CD4-positive, alpha-beta T cell treated with Interleukin-10 for 1 hour (primary cell): ENCODE results near the gene CHD9.
"Not testable (repeated sequence)": the region's sequence is repeated elsewhere in the genome, so short reads cannot be mapped to it uniquely, and the experiment has no call there.

ENCODE experiments used
- DNase-seq: peaks from one replicate; pipeline ENCODE4 v3.0.0-alpha.2; 2020

CHD9 gene

GRCh38 chr16:53054670-53055485 is at the start of gene CHD9:
CHD9 (plus strand) TSS chr16:53054991; CDS start chr16:53156090, 101,099 bp downstream.
- DNase-seq, result peak; percentile 77

- DNase-seq, result no peak
Measured at GRCh38 chr16:53007095-53007494, 47.7 kb upstream of the CHD9 start.

GRCh38 chr16:53014287-53014686 is 40.5 kb upstream of the CHD9 start:
- no peak for DNase-seq

- no peak for DNase-seq
Measured at GRCh38 chr16:53018834-53019416, 35.9 kb upstream of the CHD9 start.

GRCh38 chr16:53022374-53022773 is 32.4 kb upstream of the CHD9 start:
- DNase-seq, result no peak

- DNase-seq, result no peak
Measured at GRCh38 chr16:53024045-53024444, 30.7 kb upstream of the CHD9 start.

- DNase-seq, result no peak
Measured at GRCh38 chr16:53029971-53030370, 24.8 kb upstream of the CHD9 start.

GRCh38 chr16:53031323-53031942 is 23.4 kb upstream of the CHD9 start:
- DNase-seq, result no peak

- DNase-seq, result no peak
Measured at GRCh38 chr16:53034306-53034705, 20.5 kb upstream of the CHD9 start.

- no peak for DNase-seq
Measured at GRCh38 chr16:53035176-53035942, 19.4 kb upstream of the CHD9 start.

GRCh38 chr16:53036066-53036465 is 18.7 kb upstream of the CHD9 start:
- no peak for DNase-seq

- not testable (repeated sequence) for DNase-seq
Measured at GRCh38 chr16:53036711-53037110, 18.1 kb upstream of the CHD9 start.

- no peak for DNase-seq
Measured at GRCh38 chr16:53040788-53041187, 14.0 kb upstream of the CHD9 start.

- no peak for DNase-seq
Measured at GRCh38 chr16:53041320-53042051, 13.3 kb upstream of the CHD9 start.

- no peak for DNase-seq
Measured at GRCh38 chr16:53042235-53042701, 12.5 kb upstream of the CHD9 start.

- no peak for DNase-seq
Measured at GRCh38 chr16:53043428-53043831, 11.4 kb upstream of the CHD9 start.

GRCh38 chr16:53043986-53044601 is 10.7 kb upstream of the CHD9 start:
- DNase-seq, result no peak

GRCh38 chr16:53045341-53046220 is 9.2 kb upstream of the CHD9 start:
- no peak for DNase-seq

GRCh38 chr16:53047515-53047914 is 7.3 kb upstream of the CHD9 start:
- not testable (repeated sequence) for DNase-seq

GRCh38 chr16:53048139-53048915 is 6.5 kb upstream of the CHD9 start:
- no peak for DNase-seq
